Fibroblast of the aortic adventitia (primary cell): ENCODE data around the gene ACOXL. TPM values are rescaled to one million over a fixed set of nuclear protein-coding genes. Genes with fewer than 3 reads are reported as not detected.
A peak's percentile ranks its signal among the peaks of the same experiment; 100 is the strongest.

Experiments
- DNase-seq: peaks from one replicate; pipeline ENCODE4 v3.0.0-alpha.2; 2010; ENCODE audit warnings: low read depth
- H3K4me3 ChIP-seq: 2 replicates; pipeline ENCODE4 v1.5.1; 2011; ENCODE audit warnings: low read depth, mild to moderate bottlenecking, control low read depth, low read length, moderate library complexity
- CTCF ChIP-seq: IDR thresholded peaks from 2 replicates; pipeline ENCODE4 v1.5.1; 2011; ENCODE audit warnings: mild to moderate bottlenecking, low read length, control low read depth, inconsistent platforms; ENCODE audit not compliant: insufficient read depth
- total RNA-seq: library from RNA; depleted of rRNA; stranded (reverse); fragments of >200 nt; gene quantifications from 2 replicates; pipeline ENCODE4 v1.2.3, GENCODE V29; 2012; ENCODE audit warnings: low replicate concordance

The ACOXL gene
- total RNA-seq, 1 donor: not detected

GRCh38 chr2:110847651-110848050 is 115.3 kb downstream of the ACOXL start:
- DNase-seq: no peak

GRCh38 chr2:110848071-110848470 is 115.7 kb downstream of the ACOXL start:
- TF ChIP-seq CTCF: no peak

More at GRCh38 chr2:110847651-110848050, 115.3 kb downstream of the ACOXL start:
- no peak overlapping the region for H3K4me3 ChIP-seq
- TF ChIP-seq CTCF: no peak

GRCh38 chr2:110848519-110849030 is 116.2 kb downstream of the ACOXL start:
- TF ChIP-seq CTCF: no peak
- no peak for DNase-seq
- no peak overlapping the region for H3K4me3 ChIP-seq

More at GRCh38 chr2:110848071-110848470, 115.7 kb downstream of the ACOXL start:
- no peak for DNase-seq
- no peak overlapping the region for H3K4me3 ChIP-seq

GRCh38 chr2:110851531-110851930 is 119.2 kb downstream of the ACOXL start:
- no peak for TF ChIP-seq CTCF
- no peak overlapping the region for H3K4me3 ChIP-seq

GRCh38 chr2:110852051-110852450 is 119.7 kb downstream of the ACOXL start:
- no peak for DNase-seq
- TF ChIP-seq CTCF: no peak
- no peak overlapping the region for H3K4me3 ChIP-seq

More at GRCh38 chr2:110851531-110851930, 119.2 kb downstream of the ACOXL start:
- DNase-seq: no peak

GRCh38 chr2:110852541-110853263 is 120.3 kb downstream of the ACOXL start:
- DNase-seq: no peak
- TF ChIP-seq CTCF: no peak
- H3K4me3 ChIP-seq: no peak overlapping the region

GRCh38 chr2:110853516-110853915 is 121.1 kb downstream of the ACOXL start:
- H3K4me3 ChIP-seq: no peak overlapping the region
- DNase-seq: peak; percentile 6
- peak; percentile 67 for TF ChIP-seq CTCF
